SKM-1 treated with dmso at 0.1 percent for 144 hours (cell line): ENCODE data around the gene PLD2.

Source experiments
- DNase-seq: peaks from one replicate; lab custom pipeline; 2025; ENCODE audit not compliant: unreplicated experiment; lab: John Stamatoyannopoulos, UW

Gene PLD2

DNA sequence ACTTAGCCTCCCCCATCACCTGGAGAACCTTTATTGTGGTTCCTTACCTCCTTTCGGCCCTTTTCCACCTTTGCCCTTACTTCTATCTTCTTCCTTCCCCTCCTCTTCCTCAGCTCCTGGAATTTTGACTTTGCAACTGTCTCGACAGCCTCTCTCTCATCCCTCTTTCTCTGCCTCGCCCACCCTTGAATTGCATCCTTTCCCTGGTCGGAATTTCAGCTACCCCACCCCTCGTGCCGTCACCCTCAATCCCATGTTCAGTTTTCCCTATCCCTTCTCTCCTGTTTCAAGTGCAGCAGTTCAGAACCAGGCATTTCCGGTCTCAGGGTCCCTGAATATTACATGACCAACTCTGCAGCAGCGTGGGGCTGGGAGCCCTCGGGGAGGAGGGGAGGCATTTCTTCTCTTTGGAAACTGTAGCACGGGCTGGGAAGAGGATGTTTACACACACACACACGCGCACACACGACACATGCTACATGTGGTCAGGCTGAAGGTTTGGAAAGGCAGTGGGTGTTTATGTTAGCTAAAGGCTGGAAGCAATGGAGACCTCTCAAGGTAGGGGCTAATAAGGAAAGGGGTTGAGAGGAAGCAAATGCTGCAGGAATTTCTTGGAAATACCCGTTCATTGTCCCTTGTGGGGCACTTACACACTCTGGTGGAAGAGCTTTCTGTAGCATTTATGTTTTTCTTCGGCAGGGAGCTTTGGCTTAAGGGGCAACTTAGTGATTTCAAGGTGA, 27.2 kb downstream of the PLD2 start:
- no peak for DNase-seq

- DNase-seq: no peak
Measured at GRCh38 chr17:4834681-4835020, 27.7 kb downstream of the PLD2 start.

DNA sequence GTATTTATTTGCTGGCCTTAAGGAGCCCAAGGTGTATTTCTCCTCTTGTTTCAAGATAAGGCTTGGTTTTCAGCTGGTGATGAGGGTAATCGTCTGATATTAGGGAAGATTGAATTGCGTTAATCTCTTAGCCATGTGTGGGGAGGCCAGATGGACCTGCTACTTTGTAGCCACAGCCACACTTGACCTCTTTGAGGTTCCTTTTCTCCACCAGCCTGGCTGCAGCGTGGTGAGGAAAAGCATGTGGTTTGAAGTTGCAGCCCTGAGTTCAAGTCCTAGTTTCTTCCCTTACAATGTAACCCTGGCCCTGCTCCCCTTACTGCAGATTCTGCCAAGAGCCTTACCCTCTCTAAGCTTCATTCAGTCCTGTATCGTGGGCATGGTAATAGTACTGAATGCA, 29.3 kb downstream of the PLD2 start:
- DNase-seq: no peak

- DNase-seq: no peak
Measured at GRCh38 chr17:4837471-4838308, 30.7 kb downstream of the PLD2 start.

- DNase-seq: no peak
Measured at GRCh38 chr17:4838309-4838785, 31.4 kb downstream of the PLD2 start.

GRCh38 chr17:4839221-4839620, 32.3 kb downstream of the PLD2 start:
- no peak for DNase-seq

DNA sequence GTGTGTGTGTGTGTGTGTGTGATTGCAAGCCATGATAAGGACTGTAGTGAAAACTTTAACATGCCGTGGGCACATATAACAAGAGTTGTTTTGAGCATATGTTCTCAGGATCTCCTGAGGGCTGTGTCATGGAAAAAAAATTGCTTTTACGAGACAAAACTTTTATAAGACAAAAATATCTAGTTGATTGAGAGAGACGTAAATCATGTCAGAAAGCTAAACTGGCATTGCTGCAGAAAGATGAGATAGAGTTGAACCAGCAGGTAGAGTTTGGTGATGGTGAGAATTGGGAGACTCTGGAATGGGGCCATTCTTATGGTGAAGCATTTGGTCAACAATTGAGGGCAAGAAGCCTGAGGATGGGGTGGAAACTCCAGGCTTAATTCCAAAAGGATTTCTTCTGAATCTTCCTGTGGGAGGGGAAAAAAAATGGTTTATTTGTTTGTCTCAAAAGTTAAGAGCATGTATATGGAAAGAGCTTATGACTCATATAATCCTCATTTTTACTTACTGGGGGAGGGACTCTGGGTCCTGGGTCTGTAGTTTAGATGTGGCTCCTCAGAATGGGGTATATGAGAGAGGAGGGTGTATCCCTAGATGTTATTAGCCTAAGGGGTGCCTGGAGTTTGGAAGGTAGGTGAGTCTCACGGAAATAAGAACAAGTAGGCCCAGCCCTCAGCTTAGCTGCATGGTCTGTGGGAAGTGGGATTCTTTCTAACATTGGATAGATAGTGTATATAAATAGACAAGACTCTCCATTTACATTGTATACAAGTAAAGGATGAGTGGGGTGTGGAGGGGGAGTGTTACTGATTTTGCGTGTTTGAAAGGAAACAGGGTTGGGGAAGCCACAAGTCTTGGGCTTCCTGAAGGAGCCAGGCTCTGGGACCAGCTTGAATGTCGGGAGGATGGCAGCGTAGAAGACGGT, 33.3 kb downstream of the PLD2 start:
- no peak for DNase-seq

DNA sequence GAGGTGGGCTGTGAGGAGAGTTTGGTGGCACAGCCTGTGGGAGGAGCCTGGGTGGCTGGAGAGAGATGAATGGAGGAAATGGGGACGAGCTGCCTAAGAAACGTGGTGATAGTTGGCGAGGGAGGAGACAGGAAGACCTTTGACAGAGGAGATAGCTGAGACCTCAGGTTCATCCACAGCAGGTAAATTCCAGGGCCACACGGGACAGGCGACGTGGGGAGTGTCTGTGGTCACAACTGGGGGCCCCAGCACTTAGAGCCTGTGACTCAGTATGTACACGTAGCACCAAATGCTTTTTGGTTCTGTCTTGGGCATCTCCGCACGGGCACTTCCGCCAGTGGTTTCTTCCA, 33.9 kb downstream of the PLD2 start:
- DNase-seq: no peak

DNA sequence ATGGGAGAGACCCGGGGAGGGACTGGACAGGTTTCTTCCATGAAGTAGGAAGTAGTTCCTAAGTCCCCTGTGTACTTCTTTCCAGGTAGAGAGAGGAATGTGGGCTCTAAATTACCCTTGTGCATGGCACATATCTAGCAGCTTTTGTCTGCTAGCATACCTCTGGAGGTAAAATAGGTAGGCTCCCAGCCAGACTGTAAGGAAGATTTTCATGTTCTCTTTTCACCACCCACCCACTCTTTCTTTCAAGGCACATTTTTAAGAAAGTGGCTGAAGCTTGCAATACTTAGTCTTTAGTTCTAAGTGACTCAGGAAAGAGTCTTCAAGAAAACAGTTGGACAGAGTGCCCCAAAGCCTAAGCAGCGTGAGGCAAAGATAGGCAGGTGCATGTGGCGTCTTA, 35.4 kb downstream of the PLD2 start:
- no peak for DNase-seq

- no peak for DNase-seq
Measured at GRCh38 chr17:4843321-4844000, 36.5 kb downstream of the PLD2 start.

- DNase-seq: no peak
Measured at GRCh38 chr17:4845118-4845517, 38.2 kb downstream of the PLD2 start.

DNA sequence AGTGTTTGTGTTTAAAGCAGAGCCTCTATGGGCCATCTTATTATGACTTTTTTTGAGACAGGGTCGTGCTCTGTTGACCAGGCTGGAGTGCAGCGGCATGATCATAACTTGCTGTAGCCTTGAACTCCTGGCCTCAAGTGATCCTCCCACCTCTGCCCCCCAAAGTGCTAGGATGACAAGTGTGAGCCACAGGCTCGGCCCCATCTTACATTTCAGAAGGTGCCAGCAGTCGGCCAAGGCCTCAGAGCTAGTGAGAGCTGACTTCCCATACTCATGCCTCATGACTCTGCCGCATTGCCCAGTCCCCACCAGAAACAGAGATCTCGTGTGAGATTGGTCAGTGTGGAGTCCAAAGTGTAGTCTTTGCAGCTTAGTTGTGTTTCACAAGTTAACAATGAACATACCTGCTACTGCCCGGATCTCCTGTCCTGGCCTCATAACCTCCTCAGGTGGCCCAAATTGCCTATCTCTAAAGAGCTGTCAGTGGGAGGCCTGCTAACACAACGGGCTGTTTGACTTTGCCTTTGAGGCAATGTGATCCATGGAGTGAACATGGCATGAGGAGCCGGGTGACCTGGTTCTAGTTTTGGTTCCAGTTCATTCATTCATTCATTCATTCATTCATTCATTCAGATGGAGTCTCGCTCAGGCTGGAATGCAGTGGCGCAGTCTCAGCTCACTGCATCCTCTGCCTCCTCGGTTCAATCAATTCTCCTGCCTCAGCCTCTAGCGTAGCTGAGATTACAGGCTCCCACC, 39.9 kb downstream of the PLD2 start:
- DNase-seq: no peak

- DNase-seq: no peak
Measured at GRCh38 chr17:4849011-4849536, 42.1 kb downstream of the PLD2 start.

DNA sequence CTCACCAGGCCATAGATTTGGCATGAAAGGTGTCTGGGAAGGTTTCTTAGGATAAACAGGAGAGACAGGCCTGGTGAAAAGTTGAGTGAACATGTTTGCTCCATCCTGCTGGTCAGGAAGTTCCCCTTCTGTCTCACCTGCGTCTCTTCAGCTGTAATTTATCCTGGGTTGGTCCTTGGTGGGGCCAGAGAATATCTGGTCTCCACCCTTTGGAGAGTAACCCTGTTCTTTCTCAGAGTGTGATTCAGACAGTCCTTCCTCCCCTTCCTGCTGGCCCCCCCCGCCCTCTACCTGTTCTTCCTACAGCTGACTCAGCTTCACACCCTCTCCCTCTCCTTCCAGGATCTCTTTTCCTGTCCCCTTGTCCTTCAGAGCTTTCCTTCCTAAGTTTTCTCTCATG, 43.3 kb downstream of the PLD2 start:
- no peak for DNase-seq

DNA sequence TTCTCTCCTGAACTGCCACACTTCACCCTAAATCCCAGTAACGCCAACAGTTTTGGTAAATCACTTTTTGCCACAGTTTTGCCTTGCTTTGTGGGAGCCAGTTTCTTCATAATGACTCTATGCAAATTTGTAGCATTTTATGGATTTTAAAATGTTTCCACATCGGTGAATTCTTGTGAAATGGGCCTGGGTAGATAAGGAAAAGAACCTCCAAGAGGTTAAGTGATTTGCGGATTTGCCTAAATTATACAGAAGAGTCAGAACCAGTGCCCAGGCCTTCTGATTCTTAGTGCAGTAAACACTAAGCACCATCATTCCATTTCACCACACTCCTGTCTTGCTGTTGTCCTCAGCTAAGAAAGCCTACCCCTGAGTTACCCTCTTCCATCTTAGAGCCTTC, 44.1 kb downstream of the PLD2 start:
- no peak for DNase-seq

DNA sequence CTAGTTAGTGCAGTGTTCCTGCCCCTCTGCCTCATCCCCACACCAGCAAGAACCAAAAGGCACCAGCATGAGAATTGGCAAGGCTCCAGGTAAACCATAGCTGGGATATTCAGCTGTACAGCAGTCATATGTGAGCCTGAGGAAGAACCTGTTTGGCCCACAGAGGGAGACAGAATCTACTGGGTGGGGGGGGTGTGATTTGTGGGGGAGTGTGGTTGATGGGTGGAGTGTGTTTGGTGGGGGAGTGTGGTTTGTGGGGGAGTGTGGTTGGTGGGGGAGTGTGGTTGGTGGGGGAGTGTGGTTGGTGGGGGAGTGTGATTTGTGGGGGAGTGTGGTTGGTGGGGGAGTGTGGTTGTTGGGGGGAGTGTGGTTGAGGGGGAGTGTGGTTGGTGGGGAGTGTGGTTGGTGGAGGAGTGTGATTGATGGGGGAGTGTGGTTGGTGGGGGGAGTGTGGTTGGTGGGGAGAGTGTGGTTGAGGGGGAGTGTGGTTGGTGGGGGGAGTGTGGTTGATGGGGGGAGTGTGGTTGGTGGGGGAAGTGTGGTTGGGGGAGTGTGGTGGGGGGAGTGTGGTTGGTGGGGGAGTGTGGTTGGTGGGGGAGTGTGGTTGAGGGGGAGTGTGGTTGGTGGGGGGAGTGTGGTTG, 45.7 kb downstream of the PLD2 start:
- DNase-seq: no peak

DNA sequence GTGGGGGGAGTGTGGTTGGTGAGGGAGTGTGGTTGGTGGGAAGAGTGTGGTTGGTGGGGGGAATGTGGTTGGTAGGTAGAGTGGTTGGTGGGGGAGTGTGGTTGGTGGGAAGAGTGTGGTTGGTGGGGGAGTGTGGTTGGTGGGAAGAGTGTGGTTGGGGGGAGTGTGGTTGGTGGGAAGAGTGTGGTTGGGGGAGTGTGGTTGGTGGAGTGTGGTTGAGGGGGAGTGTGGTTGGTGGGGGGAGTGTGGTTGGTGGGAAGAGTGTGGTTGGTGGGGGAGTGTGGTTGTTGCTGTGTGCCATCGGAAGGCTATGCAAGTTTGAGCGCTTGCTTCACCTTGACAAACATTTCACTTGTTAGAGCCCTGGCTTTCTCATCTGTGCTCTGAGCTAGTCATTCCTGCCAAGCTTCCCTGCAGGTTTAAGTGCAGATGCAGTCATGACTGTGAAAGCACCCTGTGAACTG, 46.3 kb downstream of the PLD2 start:
- DNase-seq: no peak

DNA sequence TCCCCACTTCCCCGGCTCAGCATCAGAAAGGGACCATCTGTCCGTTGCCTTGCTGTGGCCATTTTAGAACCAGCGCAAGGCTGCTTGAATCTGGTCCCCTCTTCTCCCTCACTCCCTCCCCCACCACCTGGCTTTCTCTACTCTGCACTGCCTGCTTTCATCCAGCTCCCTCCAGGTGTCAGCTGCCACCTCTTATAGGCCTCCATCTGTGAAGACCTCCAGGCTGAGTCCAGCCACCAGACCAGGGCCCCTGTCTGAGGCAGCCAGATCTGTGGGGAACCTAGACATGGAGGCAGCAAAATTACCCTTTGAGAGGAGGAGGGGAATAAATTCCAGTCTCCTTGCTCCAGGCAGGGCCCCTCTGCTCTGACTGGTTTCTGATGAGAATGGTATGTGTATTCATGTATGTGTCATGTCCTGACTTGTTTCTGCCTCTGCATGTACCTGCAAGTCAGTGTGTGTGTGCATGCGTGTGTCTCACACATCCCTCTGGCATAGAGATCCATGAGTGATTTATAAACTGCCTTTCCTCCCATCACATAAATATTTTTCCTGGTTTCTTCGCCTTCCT, 47.2 kb downstream of the PLD2 start:
- no peak for DNase-seq
